Upper lobe of left lung (tissue), 6 donors: ENCODE data around the gene GNA14. TPM values are rescaled to one million over a fixed set of nuclear protein-coding genes. Genes with fewer than 3 reads are reported as not detected.
"Not testable (repeated sequence)": the region's sequence is repeated elsewhere in the genome, so short reads cannot be mapped to it uniquely, and the experiment has no call there.

ENCODE experiments used
- ATAC-seq, 2 donors: fragments of 200-7000 bp; cut with Tn5 transposase; one replicate each; pipeline ENCODE4 v1.9.1; 2022; ENCODE audit warnings: mild to moderate bottlenecking in 2 of 2, moderate library complexity in 2 of 2; ENCODE audit not compliant: low FRiP score in 2 of 2
- DNase-seq, 2 donors: peaks; one replicate each; pipeline ENCODE4 v3.0.0-alpha.2; 2019 to 2020
- H3K27ac ChIP-seq, 4 donors: fragments of 200-600 bp; sonication (generic); one replicate each; pipeline ENCODE4 v1.5.1; 2016 to 2019
- H3K27me3 ChIP-seq, 4 donors: fragments of 200-600 bp; sonication (generic); one replicate each; pipeline ENCODE4 v1.5.1; 2017 to 2019
- H3K36me3 ChIP-seq, 4 donors: fragments of 200-600 bp; sonication (generic); one replicate each; pipeline ENCODE4 v1.5.1; 2016 to 2019
- H3K4me1 ChIP-seq, 4 donors: fragments of 200-600 bp; sonication (generic); one replicate each; pipeline ENCODE4 v1.5.1; 2018 to 2019
- H3K4me3 ChIP-seq, 4 donors: fragments of 200-600 bp; sonication (generic); one replicate each; pipeline ENCODE4 v1.5.1; 2017 to 2019; ENCODE audit warnings: mild to moderate bottlenecking in 2 of 4, moderate library complexity in 1 of 4
- H3K9me3 ChIP-seq, 4 donors: fragments of 200-600 bp; sonication (generic); one replicate each; pipeline ENCODE4 v1.5.1; 2018 to 2019
- CTCF ChIP-seq, 6 experiments: fragments of 450-650 bp in 4 of 6; fragments of 200-600 bp in 2 of 6; sonication (generic) in 2 of 6; IDR thresholded peaks; one replicate each; pipeline ENCODE4 v1.5.1; 2016 to 2019; ENCODE audit warnings: antibody characterized with exemption in 6 of 6
- EP300 ChIP-seq, 4 donors: sonication (generic); formaldehyde crosslinking; IDR thresholded peaks; one replicate each; pipeline ENCODE4 v1.5.1; 2017; ENCODE audit warnings: antibody characterized with exemption in 4 of 4, control low read depth in 2 of 4
- POLR2A ChIP-seq, 4 donors: fragments of 450-650 bp; IDR thresholded peaks; one replicate each; pipeline ENCODE4 v1.5.1; 2016 to 2017; ENCODE audit warnings: antibody characterized with exemption in 4 of 4, mild to moderate bottlenecking in 2 of 4
- POLR2AphosphoS5 ChIP-seq, 2 donors: sonication (generic); formaldehyde crosslinking; IDR thresholded peaks; one replicate each; pipeline ENCODE4 v1.5.1; 2017; ENCODE audit warnings: antibody characterized with exemption in 2 of 2
- WGBS, 2 donors: methylation state at CpG; one replicate each; pipeline ENCODE4 v1.1.5; 2017 to 2018; 5-methylcytosine and 5-hydroxymethylcytosine counted together
- total RNA-seq, 6 donors: library from RNA; depleted of rRNA in 4 of 6; stranded (reverse); fragments of >200 nt in 4 of 6; gene quantifications; one replicate each; pipeline versions ENCODE4 v1.1.0 to v1.2.1, GENCODE V29; 2016 to 2021
- donor health status: DM: no; HTN: no; CAD: no; lungs with moderate emphysema.
- donor health status: DM: no; HTN: yes; CAD: no; lungs with severe emphysema.

The GNA14 gene
- total RNA-seq, 6 donors from 2014 or later = 6.0 to 28.3 (median 14.9) TPM

GRCh38 chr9:77447646-77448045, 200.5 kb downstream of the GNA14 start:
- Histone ChIP-seq H3K27ac (no peak overlapping the region), H3K9me3 (no peaks in the 10 kb centered on the region), H3K36me3 (no peaks in the 10 kb centered on the region), H3K4me3 (no peak overlapping the region), H3K4me1 (peaks cover 0 to 4% (median 0%) of the 10 kb centered on the region in 4 donors), H3K27me3 (no peaks in the 10 kb centered on the region)
- no peak for DNase-seq
- ATAC-seq = no peak
- WGBS, 2 donors = 95 to 100% methylated on average over 1 of the region's 1 CpG
- TF ChIP-seq EP300 (IDR thresholded peaks at IDR 0.05) (no peak), CTCF (IDR thresholded peaks at IDR 0.05) (no peak), POLR2A (IDR thresholded peaks at IDR 0.05) (no peak)

DNA sequence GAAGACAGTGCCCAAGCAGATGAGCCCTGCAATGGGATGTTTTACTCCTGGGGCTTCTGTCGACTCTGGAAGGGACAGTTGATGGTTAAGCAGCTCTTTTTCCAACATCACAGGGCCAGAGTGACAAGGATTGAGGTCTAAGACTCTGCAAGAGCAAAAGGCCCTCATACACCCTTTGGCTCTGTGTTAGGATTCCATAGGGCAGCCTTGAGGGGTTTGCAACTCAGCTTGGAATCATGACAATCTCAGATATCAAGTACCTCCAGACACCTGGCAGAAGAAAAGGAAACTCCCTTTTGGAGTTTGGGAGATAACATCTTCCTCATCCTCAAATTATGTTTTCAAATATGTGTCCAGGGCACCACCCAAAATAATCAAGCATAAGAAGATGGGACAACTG, 205.7 kb downstream of the GNA14 start:
- Histone ChIP-seq H3K27ac (no peak overlapping the region), H3K4me3 (no peak overlapping the region), H3K27me3 (no peaks in the 10 kb centered on the region), H3K36me3 (no peaks in the 10 kb centered on the region), H3K9me3 (no peaks in the 10 kb centered on the region), H3K4me1 (peaks cover 0 to 10% (median 1%) of the 10 kb centered on the region in 4 donors)
- ATAC-seq (no peak), DNase-seq (no peak)
- 84 to 86% methylated on average over 1 of the region's 1 CpG for WGBS, 2 donors
- TF ChIP-seq EP300 (IDR thresholded peaks at IDR 0.05) (no peak), POLR2AphosphoS5 (IDR thresholded peaks at IDR 0.05) (no peak), CTCF (IDR thresholded peaks at IDR 0.05) (no peak), POLR2A (IDR thresholded peaks at IDR 0.05) (no peak)

GRCh38 chr9:77441124-77441523, 207.0 kb downstream of the GNA14 start:
- WGBS, 2 donors = 75 to 77% methylated on average over 7 of the region's 7 CpGs
- not testable (repeated sequence) for H3K27me3 ChIP-seq, ATAC-seq, DNase-seq, H3K4me1 ChIP-seq, H3K9me3 ChIP-seq, H3K4me3 ChIP-seq, H3K27ac ChIP-seq, H3K36me3 ChIP-seq

GRCh38 chr9:77440057-77440456, 208.1 kb downstream of the GNA14 start:
- no peak for TF ChIP-seq POLR2A (IDR thresholded peaks at IDR 0.05)
- no peak for TF ChIP-seq CTCF (IDR thresholded peaks at IDR 0.05)
- TF ChIP-seq EP300 (IDR thresholded peaks at IDR 0.05) = no peak
- TF ChIP-seq POLR2AphosphoS5 (IDR thresholded peaks at IDR 0.05) = no peak
- peak in 1 of 2 donors; percentile 55 for DNase-seq

DNA sequence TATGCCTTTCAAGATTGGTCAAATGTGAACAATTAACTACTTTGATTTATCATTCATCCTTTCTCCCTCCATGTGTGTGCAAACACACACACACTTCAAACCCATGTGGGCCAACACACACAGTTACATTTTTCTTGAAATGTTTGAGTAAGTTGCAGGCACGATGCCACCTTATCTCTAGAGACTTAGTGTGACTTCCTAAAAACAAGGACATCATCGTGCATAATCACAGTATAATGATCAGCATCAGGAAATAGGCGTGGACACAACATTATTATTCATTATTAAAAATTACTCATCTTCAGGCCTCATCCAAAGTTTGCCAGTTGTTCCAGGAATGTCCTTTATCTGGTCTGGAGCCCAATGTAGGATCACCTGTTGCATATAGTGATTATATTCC, 209.5 kb downstream of the GNA14 start:
- WGBS, 2 donors = 41 to 50% methylated on average over 3 of the region's 3 CpGs
- Histone ChIP-seq H3K4me3 (no peak overlapping the region), H3K9me3 (no peaks in the 10 kb centered on the region), H3K4me1 (peaks cover 0 to 15% (median 3%) of the 10 kb centered on the region in 4 donors), H3K27ac (peak overlapping the region in 1 of 4 donors; percentile 28), H3K36me3 (no peaks in the 10 kb centered on the region), H3K27me3 (no peaks in the 10 kb centered on the region)
- DNase-seq = no peak
- TF ChIP-seq POLR2AphosphoS5 (IDR thresholded peaks at IDR 0.05) = peak in 1 of 2 donors; percentile 27
- no peak for TF ChIP-seq EP300 (IDR thresholded peaks at IDR 0.05)
- no peak for ATAC-seq

More at GRCh38 chr9:77440057-77440456, 208.1 kb downstream of the GNA14 start:
- 45 to 48% methylated on average over 10 of the region's 10 CpGs for WGBS, 2 donors
- Histone ChIP-seq H3K9me3 (no peaks in the 10 kb centered on the region), H3K27ac (peak overlapping the region in 1 of 4 donors; percentile 8), H3K4me1 (peaks cover 0 to 10% (median 1%) of the 10 kb centered on the region in 4 donors), H3K27me3 (no peaks in the 10 kb centered on the region), H3K36me3 (no peaks in the 10 kb centered on the region), H3K4me3 (no peak overlapping the region)
- peak in 1 of 2 donors; percentile 47 for ATAC-seq

- H3K4me3 ChIP-seq = no peak overlapping the region
- ATAC-seq (peak in 1 of 2 donors; percentile 52), DNase-seq (no peak)
- H3K36me3 ChIP-seq = no peaks in the 10 kb centered on the region
- no peak overlapping the region for H3K27ac ChIP-seq
- peaks cover 0 to 17% (median 3%) of the 10 kb centered on the region in 4 donors for H3K4me1 ChIP-seq
- H3K27me3 ChIP-seq = no peaks in the 10 kb centered on the region
- H3K9me3 ChIP-seq = no peaks in the 10 kb centered on the region
- WGBS, 2 donors = 84% methylated on average over 3 of the region's 3 CpGs
- TF ChIP-seq EP300 (IDR thresholded peaks at IDR 0.05) = no peak
- TF ChIP-seq POLR2A (IDR thresholded peaks at IDR 0.05) = no peak
- TF ChIP-seq CTCF (IDR thresholded peaks at IDR 0.05) = no peak
- no peak for TF ChIP-seq POLR2AphosphoS5 (IDR thresholded peaks at IDR 0.05)
Observed at GRCh38 chr9:77435688-77436087, 212.4 kb downstream of the GNA14 start.
